ENCODE measurements around the gene HTD2.

- no peak for TF ChIP-seq CTCF (IDR thresholded peaks at IDR 0.05; ENCODE audit: extremely low read depth in 1 of 2, insufficient read depth in 1 of 2, low read depth in 1 of 2, low read length in 2 of 2)
- no peak for TF ChIP-seq JUN (IDR thresholded peaks at IDR 0.05; ENCODE audit: borderline replicate concordance, insufficient read depth, insufficient read length, low read depth)
- no peak for TF ChIP-seq POLR2AphosphoS5 (IDR thresholded peaks at IDR 0.05; ENCODE audit: insufficient read depth, low read depth, low read length)
- TF ChIP-seq POLR2A (IDR thresholded peaks at IDR 0.05; ENCODE audit: low read depth, low read length): no peak
- TF ChIP-seq EZH2 (IDR thresholded peaks at IDR 0.05; ENCODE audit: borderline replicate concordance, low read depth, low read length, severe bottlenecking): no peak
These were observed 13.5 kb upstream of the HTD2 start for GRCh38 chr3:58292866-58293265.

Measured in endothelial cell of umbilical vein (primary cell).